Measurements from ENCODE around the gene RBPMS2.

DNA sequence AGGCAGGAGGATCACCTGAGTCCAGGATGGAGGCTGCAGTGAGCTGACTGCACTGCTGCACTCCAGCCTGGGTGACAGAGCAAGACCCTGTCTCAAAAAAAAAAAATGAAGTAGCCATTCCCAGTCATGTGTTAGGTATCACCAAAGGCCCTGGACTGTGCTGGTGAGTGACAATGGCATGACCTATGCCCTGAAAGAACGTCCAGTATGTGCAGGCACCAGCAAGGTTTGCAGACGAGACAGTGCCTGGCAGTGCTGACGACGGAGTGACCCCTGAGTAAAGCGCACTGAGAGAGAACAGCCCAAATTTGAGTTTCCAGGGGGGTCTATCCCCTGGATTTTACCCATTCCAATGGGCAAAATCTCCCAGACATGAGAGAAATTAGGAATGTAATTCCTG, 45.2 kb downstream of the RBPMS2 start:
- TF ChIP-seq, protein P1, sequence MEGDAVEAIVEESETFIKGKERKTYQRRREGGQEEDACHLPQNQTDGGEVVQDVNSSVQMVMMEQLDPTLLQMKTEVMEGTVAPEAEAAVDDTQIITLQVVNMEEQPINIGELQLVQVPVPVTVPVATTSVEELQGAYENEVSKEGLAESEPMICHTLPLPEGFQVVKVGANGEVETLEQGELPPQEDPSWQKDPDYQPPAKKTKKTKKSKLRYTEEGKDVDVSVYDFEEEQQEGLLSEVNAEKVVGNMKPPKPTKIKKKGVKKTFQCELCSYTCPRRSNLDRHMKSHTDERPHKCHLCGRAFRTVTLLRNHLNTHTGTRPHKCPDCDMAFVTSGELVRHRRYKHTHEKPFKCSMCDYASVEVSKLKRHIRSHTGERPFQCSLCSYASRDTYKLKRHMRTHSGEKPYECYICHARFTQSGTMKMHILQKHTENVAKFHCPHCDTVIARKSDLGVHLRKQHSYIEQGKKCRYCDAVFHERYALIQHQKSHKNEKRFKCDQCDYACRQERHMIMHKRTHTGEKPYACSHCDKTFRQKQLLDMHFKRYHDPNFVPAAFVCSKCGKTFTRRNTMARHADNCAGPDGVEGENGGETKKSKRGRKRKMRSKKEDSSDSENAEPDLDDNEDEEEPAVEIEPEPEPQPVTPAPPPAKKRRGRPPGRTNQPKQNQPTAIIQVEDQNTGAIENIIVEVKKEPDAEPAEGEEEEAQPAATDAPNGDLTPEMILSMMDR (IDR thresholded peaks at IDR 0.05) = no peak
- TF ChIP-seq POLR2A (IDR thresholded peaks at IDR 0.05) = no peak

Measured in gastroesophageal sphincter (tissue), 3 donors.